H9 (cell line): ENCODE data around the gene PID1. TPM values are rescaled to one million over a fixed set of nuclear protein-coding genes. Genes with fewer than 3 reads are reported as not detected.

ENCODE experiments used
- DNase-seq: peaks from one replicate; pipeline ENCODE4 v3.0.0-alpha.2; 2017
- H2AFZ ChIP-seq: one replicate; pipeline ENCODE4 v1.6.1; 2013; ENCODE audit warnings: mild to moderate bottlenecking, low read length, control low read depth, moderate library complexity
- H2AK5ac ChIP-seq: 2 replicates; pipeline ENCODE4 v1.6.1; 2013; ENCODE audit warnings: low read length, control low read depth, mixed read lengths; ENCODE audit not compliant: insufficient read length
- H2BK120ac ChIP-seq: one replicate; pipeline ENCODE4 v1.6.1; 2013; ENCODE audit warnings: low read depth, mild to moderate bottlenecking, low read length, control low read depth, inconsistent platforms; ENCODE audit not compliant: poor library complexity, severe bottlenecking
- H2BK12ac ChIP-seq: 2 replicates; pipeline ENCODE4 v1.6.1; 2013; ENCODE audit warnings: low read length, control low read depth, mixed read lengths, low read depth; ENCODE audit not compliant: insufficient read length
- H2BK15ac ChIP-seq: 2 replicates; pipeline ENCODE4 v1.6.1; 2013; ENCODE audit warnings: low read depth, low read length, control low read depth
- H2BK20ac ChIP-seq: one replicate; pipeline ENCODE4 v1.6.1; 2013; ENCODE audit warnings: low read depth, mild to moderate bottlenecking, low read length, control low read depth, inconsistent platforms; ENCODE audit not compliant: poor library complexity, severe bottlenecking
- H2BK5ac ChIP-seq: 2 replicates; pipeline ENCODE4 v1.6.1; 2013; ENCODE audit warnings: low read length, control low read depth, mixed read lengths; ENCODE audit not compliant: insufficient read length
- H3K14ac ChIP-seq: 2 replicates; pipeline ENCODE4 v1.6.1; 2013; ENCODE audit warnings: low read length, control low read depth; ENCODE audit not compliant: insufficient read depth
- H3K18ac ChIP-seq: 2 replicates; pipeline ENCODE4 v1.6.1; 2013; ENCODE audit warnings: low read depth, mild to moderate bottlenecking, mixed read lengths, low read length, control low read depth; ENCODE audit not compliant: insufficient read length
- H3K23ac ChIP-seq: 2 replicates; pipeline ENCODE4 v1.6.1; 2013; ENCODE audit warnings: low read length, control low read depth, mixed read lengths, low read depth; ENCODE audit not compliant: insufficient read length
- H3K23me2 ChIP-seq: 2 replicates; pipeline ENCODE4 v1.6.1; 2013; ENCODE audit warnings: low read depth, mild to moderate bottlenecking, mixed read lengths, low read length, control low read depth; ENCODE audit not compliant: insufficient read length, poor library complexity, severe bottlenecking
- H3K27ac ChIP-seq: 2 replicates; pipeline ENCODE4 v1.5.1; 2013; ENCODE audit warnings: low read length, control low read depth, mixed read lengths, low read depth; ENCODE audit not compliant: insufficient read length
- H3K27me3 ChIP-seq: 2 replicates; pipeline ENCODE4 v1.6.1; 2013; ENCODE audit warnings: low read length, control low read depth, inconsistent platforms; ENCODE audit not compliant: insufficient read depth
- H3K4ac ChIP-seq: 2 replicates; pipeline ENCODE4 v1.6.1; 2013; ENCODE audit warnings: low read depth, mild to moderate bottlenecking, control low read depth, inconsistent platforms, low read length, moderate library complexity
- H3K4me1 ChIP-seq: 2 replicates; pipeline ENCODE4 v1.6.1; 2013; ENCODE audit warnings: low read length, control low read depth, inconsistent platforms; ENCODE audit not compliant: insufficient read depth
- H3K4me2 ChIP-seq: 2 replicates; pipeline ENCODE4 v1.6.1; 2013; ENCODE audit warnings: low read length, control low read depth, mixed read lengths; ENCODE audit not compliant: insufficient read length, insufficient read depth
- H3K56ac ChIP-seq: 2 replicates; pipeline ENCODE4 v1.6.1; 2013; ENCODE audit warnings: low read depth, mild to moderate bottlenecking, mixed read lengths, low read length, control low read depth; ENCODE audit not compliant: insufficient read length
- H3K79me1 ChIP-seq: 2 replicates; pipeline ENCODE4 v1.6.1; 2013; ENCODE audit warnings: low read depth, mild to moderate bottlenecking, moderate library complexity, low read length, control low read depth, inconsistent platforms; ENCODE audit not compliant: insufficient read depth, poor library complexity, severe bottlenecking
- H3K79me2 ChIP-seq: 2 replicates; pipeline ENCODE4 v1.6.1; 2013; ENCODE audit warnings: low read length, control low read depth, inconsistent platforms; ENCODE audit not compliant: insufficient read depth
- H3K9ac ChIP-seq: 2 replicates; pipeline ENCODE4 v1.6.1; 2013; ENCODE audit warnings: low read length, control low read depth, mixed read lengths; ENCODE audit not compliant: insufficient read length; ENCODE audit errors: extremely low read depth
- H3K9me3 ChIP-seq: one replicate; pipeline ENCODE4 v1.6.1; 2013; ENCODE audit warnings: low read depth, low read length, inconsistent platforms; ENCODE audit not compliant: control insufficient read depth
- H3T11ph ChIP-seq: one replicate; pipeline ENCODE4 v1.6.1; 2013; ENCODE audit warnings: mild to moderate bottlenecking, low read length, control low read depth, inconsistent platforms
- H4K20me1 ChIP-seq: one replicate; pipeline ENCODE4 v1.6.1; 2013; ENCODE audit not compliant: control insufficient read depth, insufficient read length, insufficient read depth
- H4K5ac ChIP-seq: 2 replicates; pipeline ENCODE4 v1.6.1; 2013; ENCODE audit warnings: low read depth, mild to moderate bottlenecking, mixed read lengths, low read length, control low read depth; ENCODE audit not compliant: insufficient read length
- H4K8ac ChIP-seq: replicated peaks from 2 replicates; pipeline ENCODE4 v1.6.1; 2013; ENCODE audit warnings: low read length, control low read depth, mixed read lengths, low read depth; ENCODE audit not compliant: insufficient read length
- H4K91ac ChIP-seq: 2 replicates; pipeline ENCODE4 v1.6.1; 2013; ENCODE audit warnings: low read depth, mild to moderate bottlenecking, moderate library complexity, mixed read lengths, low read length, control low read depth; ENCODE audit not compliant: insufficient read length
- H3K27ac Mint-ChIP-seq, 3 experiments: 2 replicates in 2 of 3; 3 replicates in 1 of 3; pipeline ENCODE4 v1.8.0; 2020 to 2021; ENCODE audit warnings: mixed read lengths in 3 of 3, mild to moderate bottlenecking in 1 of 3, moderate library complexity in 1 of 3
- H3K27me3 Mint-ChIP-seq: 2 replicates; pipeline ENCODE4 v1.8.0; 2021; ENCODE audit warnings: low read depth, mild to moderate bottlenecking, moderate library complexity, mixed read lengths
- H3K36me3 Mint-ChIP-seq, 3 experiments: 2 replicates in 2 of 3; 3 replicates in 1 of 3; pipeline ENCODE4 v1.8.0; 2020 to 2021; ENCODE audit warnings: low read depth in 3 of 3, mixed read lengths in 3 of 3; ENCODE audit not compliant: insufficient read depth in 1 of 3
- H3K4me1 Mint-ChIP-seq, 2 experiments: 2 replicates each; pipeline ENCODE4 v1.8.0; 2020; ENCODE audit warnings: mixed read lengths in 2 of 2
- H3K4me3 Mint-ChIP-seq, 2 experiments: 2 replicates in 1 of 2; 3 replicates in 1 of 2; pipeline ENCODE4 v1.8.0; 2020 to 2021; ENCODE audit warnings: mild to moderate bottlenecking in 2 of 2, mixed read lengths in 2 of 2, moderate library complexity in 1 of 2
- H3K9me3 Mint-ChIP-seq, 2 experiments: 2 replicates in 1 of 2; 3 replicates in 1 of 2; pipeline ENCODE4 v1.8.0; 2020; ENCODE audit warnings: mild to moderate bottlenecking in 2 of 2, mixed read lengths in 2 of 2, moderate library complexity in 1 of 2
- WGBS: extraction: QIAGEN DNeasy Blood & Tissue Kit; methylation state at CpG from one replicate; pipeline ENCODE4 v1.1.7; 2013; ENCODE audit warnings: missing lambda C conversion rate, low lambda C conversion rate, mixed read lengths; ENCODE audit not compliant: insufficient read length; ENCODE audit errors: extremely low coverage; 5-methylcytosine and 5-hydroxymethylcytosine counted together
- total RNA-seq: library from RNA; stranded (reverse); gene quantifications from 2 replicates; pipeline ENCODE4 v1.2.1, GENCODE V29; 2021
- TF ChIP-seq, protein P1 (sequence below): fragments of 200-600 bp; sonication (generic); conservative IDR thresholded peaks from 3 replicates; pipeline ENCODE4 v1.8.0; 2021; ENCODE audit warnings: antibody characterized with exemption, mild to moderate bottlenecking

The PID1 gene
- total RNA-seq, 1 experiment from 2014 or later = 1.4 TPM

DNA sequence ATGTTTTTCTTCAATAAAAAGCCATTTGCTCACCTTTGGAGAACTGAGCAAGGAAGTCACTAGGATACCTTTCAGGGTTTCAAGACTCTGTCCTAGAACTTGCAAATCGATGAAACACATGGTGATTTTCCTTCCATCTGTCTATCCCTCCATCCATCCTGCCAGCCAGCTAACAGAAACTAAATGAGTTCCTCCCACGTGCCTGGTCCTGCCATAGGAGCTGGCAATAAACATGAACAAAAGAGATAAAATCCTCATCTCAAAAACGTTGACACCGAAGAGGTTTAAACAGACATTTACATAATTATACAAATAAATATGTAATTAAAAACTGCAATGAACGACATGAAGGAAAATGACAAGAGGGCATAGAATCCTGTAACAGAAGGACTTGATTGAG is 249.0 kb downstream of the PID1 start:
- no peak overlapping the region for H4K91ac ChIP-seq
- H3K79me2 ChIP-seq = no peaks in the 10 kb centered on the region
- no peak overlapping the region for H2BK12ac ChIP-seq
- H2AFZ ChIP-seq = no peak overlapping the region
- TF ChIP-seq, protein P1, sequence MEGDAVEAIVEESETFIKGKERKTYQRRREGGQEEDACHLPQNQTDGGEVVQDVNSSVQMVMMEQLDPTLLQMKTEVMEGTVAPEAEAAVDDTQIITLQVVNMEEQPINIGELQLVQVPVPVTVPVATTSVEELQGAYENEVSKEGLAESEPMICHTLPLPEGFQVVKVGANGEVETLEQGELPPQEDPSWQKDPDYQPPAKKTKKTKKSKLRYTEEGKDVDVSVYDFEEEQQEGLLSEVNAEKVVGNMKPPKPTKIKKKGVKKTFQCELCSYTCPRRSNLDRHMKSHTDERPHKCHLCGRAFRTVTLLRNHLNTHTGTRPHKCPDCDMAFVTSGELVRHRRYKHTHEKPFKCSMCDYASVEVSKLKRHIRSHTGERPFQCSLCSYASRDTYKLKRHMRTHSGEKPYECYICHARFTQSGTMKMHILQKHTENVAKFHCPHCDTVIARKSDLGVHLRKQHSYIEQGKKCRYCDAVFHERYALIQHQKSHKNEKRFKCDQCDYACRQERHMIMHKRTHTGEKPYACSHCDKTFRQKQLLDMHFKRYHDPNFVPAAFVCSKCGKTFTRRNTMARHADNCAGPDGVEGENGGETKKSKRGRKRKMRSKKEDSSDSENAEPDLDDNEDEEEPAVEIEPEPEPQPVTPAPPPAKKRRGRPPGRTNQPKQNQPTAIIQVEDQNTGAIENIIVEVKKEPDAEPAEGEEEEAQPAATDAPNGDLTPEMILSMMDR = no peak
- no peak for DNase-seq
- H3K27me3 ChIP-seq = no peaks in the 10 kb centered on the region
- Mint-ChIP-seq H3K27ac (no peak overlapping the region), H3K4me3 (no peak overlapping the region), H3K9me3 (no peaks in the 10 kb centered on the region), H3K36me3 (no peaks in the 10 kb centered on the region), H3K27me3 (no peaks in the 10 kb centered on the region), H3K4me1 (no peaks in the 10 kb centered on the region)
- H3T11ph ChIP-seq = no peak overlapping the region
- H2AK5ac ChIP-seq = no peak overlapping the region
- no peaks in the 10 kb centered on the region for H4K20me1 ChIP-seq
- no peak overlapping the region for H3K56ac ChIP-seq
- H3K9ac ChIP-seq = no peak overlapping the region
- H3K27ac ChIP-seq = no peak overlapping the region
- H3K4me2 ChIP-seq = no peak overlapping the region
- no peak overlapping the region for H3K23ac ChIP-seq
- no peaks in the 10 kb centered on the region for H3K23me2 ChIP-seq
- no peaks in the 10 kb centered on the region for H3K9me3 ChIP-seq
- H2BK15ac ChIP-seq = no peak overlapping the region
- no peak overlapping the region for H2BK120ac ChIP-seq
- no CpG with 5 or more reads among the region's 5 CpGs for WGBS
- H3K14ac ChIP-seq = no peak overlapping the region
- no peaks in the 10 kb centered on the region for H3K4me1 ChIP-seq
- H4K5ac ChIP-seq = no peak overlapping the region
- H3K18ac ChIP-seq = no peak overlapping the region
- no peak overlapping the region for H2BK5ac ChIP-seq
- H4K8ac ChIP-seq = no peak overlapping the region
- H3K4ac ChIP-seq = no peak overlapping the region
- H2BK20ac ChIP-seq = no peak overlapping the region
- no peaks in the 10 kb centered on the region for H3K79me1 ChIP-seq
